KG1 (cell line): ENCODE data around the gene ZFP91.

Source experiments
- DNase-seq: peaks from one replicate; lab custom pipeline; 2025; lab: John Stamatoyannopoulos, UW

ZFP91 gene

GRCh38 chr11:58586998-58587397 lies 8.1 kb downstream of the ZFP91 start:
- no peak for DNase-seq

- DNase-seq, result no peak
These were observed 12.8 kb downstream of the ZFP91 start for GRCh38 chr11:58591659-58592058.

- no peak for DNase-seq
These were observed 14.1 kb downstream of the ZFP91 start for GRCh38 chr11:58592760-58593472.

- no peak for DNase-seq
These were observed 16.0 kb downstream of the ZFP91 start for GRCh38 chr11:58594826-58595225.

- DNase-seq, result no peak
These were observed 17.8 kb downstream of the ZFP91 start for GRCh38 chr11:58596621-58597020.

GRCh38 chr11:58597486-58598144 lies 18.8 kb downstream of the ZFP91 start:
- DNase-seq, result no peak

- DNase-seq, result no peak
These were observed 21.6 kb downstream of the ZFP91 start for GRCh38 chr11:58600510-58600909.

- no peak for DNase-seq
These were observed 28.3 kb downstream of the ZFP91 start for GRCh38 chr11:58606930-58607714.

GRCh38 chr11:58608331-58608730 lies 29.5 kb downstream of the ZFP91 start:
- no peak for DNase-seq

GRCh38 chr11:58609723-58610122 lies 30.9 kb downstream of the ZFP91 start:
- no peak for DNase-seq

GRCh38 chr11:58613228-58613627 lies 34.4 kb downstream of the ZFP91 start:
- DNase-seq, result no peak

- DNase-seq, result no peak
These were observed 36.7 kb downstream of the ZFP91 start for GRCh38 chr11:58615559-58615958.

- no peak for DNase-seq
These were observed 37.7 kb downstream of the ZFP91 start for GRCh38 chr11:58616594-58616993.

- no peak for DNase-seq
These were observed 39.2 kb downstream of the ZFP91 start for GRCh38 chr11:58617976-58618557.

- DNase-seq, result no peak
These were observed 42.9 kb downstream of the ZFP91 start for GRCh38 chr11:58621586-58622262.

- no peak for DNase-seq
These were observed 43.5 kb downstream of the ZFP91 start, which contains the start of gene CNTF for GRCh38 chr11:58622344-58622743. TSS of gene CNTF (plus strand) at chr11:58622665. CDS start at chr11:58622753, 88 bp downstream.

- DNase-seq, result no peak
These were observed 46.2 kb downstream of the ZFP91 start for GRCh38 chr11:58625086-58625485.

GRCh38 chr11:58625826-58626460 lies 47.1 kb downstream of the ZFP91 start:
- no peak for DNase-seq

- DNase-seq, result no peak
These were observed 48.1 kb downstream of the ZFP91 start for GRCh38 chr11:58626934-58627483.

- no peak for DNase-seq
These were observed 49.6 kb downstream of the ZFP91 start for GRCh38 chr11:58628446-58628845.

GRCh38 chr11:58629857-58630256 lies 51.0 kb downstream of the ZFP91 start:
- no peak for DNase-seq
